ENCODE results near the gene LNX2. TPM values are rescaled to one million over a fixed set of nuclear protein-coding genes. Genes with fewer than 3 reads are reported as not detected.

LNX2 gene
- polyA plus RNA-seq, 1 donor (not counting 4 experiments of a cell fraction or from before 2014, with no cell fraction given): 17.0 TPM

DNA sequence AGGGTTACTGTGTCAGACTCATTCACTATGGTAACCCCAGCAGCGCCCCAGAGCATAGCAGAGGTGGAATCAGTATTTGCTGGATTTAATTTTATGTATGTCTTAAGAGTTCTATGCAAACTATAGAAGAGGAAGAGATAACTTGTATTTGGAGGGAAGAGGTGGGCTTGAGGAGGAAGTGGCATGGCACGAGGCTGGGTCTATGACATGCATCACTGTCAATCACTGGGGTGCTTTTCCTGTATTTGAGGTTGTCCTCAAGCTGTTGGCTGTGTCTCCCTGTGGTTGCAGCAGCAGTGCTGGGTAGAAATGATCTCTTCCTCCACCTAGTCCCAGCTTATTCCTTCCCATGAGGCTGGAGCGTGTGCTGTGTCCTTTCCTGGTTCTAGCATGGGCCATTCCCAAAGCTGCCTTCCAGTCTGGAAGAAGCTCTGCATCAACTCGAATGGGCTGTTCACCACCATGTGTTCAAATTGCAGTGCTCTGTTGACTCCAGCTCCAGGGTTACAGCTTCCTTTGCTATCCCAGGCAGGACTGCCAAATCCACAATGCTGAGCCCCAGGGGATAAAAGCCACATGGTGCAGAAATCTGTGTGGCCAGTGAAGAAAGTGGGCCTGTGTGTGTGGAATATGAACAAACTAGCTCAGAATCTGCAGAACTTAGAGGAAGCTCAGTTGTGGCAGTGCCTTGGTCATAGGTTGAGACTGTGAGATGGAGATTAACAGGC, 96.8 kb downstream of the LNX2 start:
- dilution Hi-C loops (cut with MboI; ENCODE audit: extremely low pct_ligation_motif_present, low sequenced_read_pairs): no loop called here
- DNase-seq (ENCODE audit: low read depth, low spot score) (no peak), FAIRE-seq (no peak)
- Histone ChIP-seq H3K27ac (ENCODE audit: control insufficient read depth, insufficient read depth, low read length) (no peak overlapping the region), H3K79me2 (ENCODE audit: control insufficient read depth, insufficient read depth, low read length) (no peaks in the 10 kb centered on the region), H3K9me3 (ENCODE audit: control insufficient read depth, low read depth, low read length) (peaks cover 1% of the 10 kb centered on the region), H4K20me1 (ENCODE audit: control insufficient read depth, extremely low read depth, insufficient read depth, low read length) (no peaks in the 10 kb centered on the region), H3K4me3 (ENCODE audit: control insufficient read depth in 2 of 3, extremely low read depth in 1 of 3, insufficient read depth in 2 of 3, low read depth in 1 of 3, low read length in 3 of 3) (no peak overlapping the region), H3K4me1 (ENCODE audit: control insufficient read depth, extremely low read depth, insufficient read depth, low read length) (no peaks in the 10 kb centered on the region), H3K36me3 (ENCODE audit: control insufficient read depth in 2 of 2, extremely low read depth in 1 of 2, insufficient read depth in 2 of 2, low read length in 2 of 2) (peaks cover 0 to under 1% of the 10 kb centered on the region in 2 experiments), H2AFZ (ENCODE audit: control insufficient read depth, low read length) (no peak overlapping the region), H3K9ac (ENCODE audit: control insufficient read depth, extremely low read depth, insufficient read depth, low read length) (no peak overlapping the region), H3K4me2 (ENCODE audit: control insufficient read depth, extremely low read depth, insufficient read depth, low read depth, low read length) (no peak overlapping the region), H3K27me3 (ENCODE audit: control insufficient read depth, extremely low read depth, insufficient read depth, low read length) (no peaks in the 10 kb centered on the region), H3K9me1 (ENCODE audit: control insufficient read depth, extremely low read depth, insufficient read depth, low read length) (no peaks in the 10 kb centered on the region)
- no peak for TF ChIP-seq EZH2 (IDR thresholded peaks at IDR 0.05; ENCODE audit: low read length)
- TF ChIP-seq, protein P1, sequence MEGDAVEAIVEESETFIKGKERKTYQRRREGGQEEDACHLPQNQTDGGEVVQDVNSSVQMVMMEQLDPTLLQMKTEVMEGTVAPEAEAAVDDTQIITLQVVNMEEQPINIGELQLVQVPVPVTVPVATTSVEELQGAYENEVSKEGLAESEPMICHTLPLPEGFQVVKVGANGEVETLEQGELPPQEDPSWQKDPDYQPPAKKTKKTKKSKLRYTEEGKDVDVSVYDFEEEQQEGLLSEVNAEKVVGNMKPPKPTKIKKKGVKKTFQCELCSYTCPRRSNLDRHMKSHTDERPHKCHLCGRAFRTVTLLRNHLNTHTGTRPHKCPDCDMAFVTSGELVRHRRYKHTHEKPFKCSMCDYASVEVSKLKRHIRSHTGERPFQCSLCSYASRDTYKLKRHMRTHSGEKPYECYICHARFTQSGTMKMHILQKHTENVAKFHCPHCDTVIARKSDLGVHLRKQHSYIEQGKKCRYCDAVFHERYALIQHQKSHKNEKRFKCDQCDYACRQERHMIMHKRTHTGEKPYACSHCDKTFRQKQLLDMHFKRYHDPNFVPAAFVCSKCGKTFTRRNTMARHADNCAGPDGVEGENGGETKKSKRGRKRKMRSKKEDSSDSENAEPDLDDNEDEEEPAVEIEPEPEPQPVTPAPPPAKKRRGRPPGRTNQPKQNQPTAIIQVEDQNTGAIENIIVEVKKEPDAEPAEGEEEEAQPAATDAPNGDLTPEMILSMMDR (optimal IDR thresholded peaks at IDR 0.05 in 1 of 3, IDR thresholded peaks at IDR 0.05 in 1 of 3, conservative IDR thresholded peaks at IDR 0.05 in 1 of 3; ENCODE audit: extremely low read depth in 1 of 3, insufficient read depth in 2 of 3, low read length in 3 of 3): no peak

DNA sequence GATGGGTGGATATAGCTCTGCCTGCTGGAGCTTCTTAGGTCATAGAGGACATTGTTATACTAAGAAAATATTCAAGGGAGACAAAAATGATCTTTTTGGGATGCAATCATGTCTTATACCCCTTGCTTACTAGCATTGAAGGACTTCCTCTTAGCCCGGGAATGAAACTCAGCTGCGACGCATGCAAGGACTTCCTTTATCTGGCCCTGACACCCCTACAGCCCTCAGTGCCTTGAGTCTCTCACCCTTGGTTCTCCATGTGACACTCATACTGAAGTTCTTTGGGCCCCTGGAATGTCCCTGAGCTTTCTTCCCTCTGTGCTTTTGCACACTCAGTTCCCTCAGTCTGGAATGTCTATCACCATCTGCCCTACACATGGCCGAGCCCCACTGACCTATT, 97.5 kb downstream of the LNX2 start:
- FAIRE-seq (no peak), DNase-seq (ENCODE audit: low read depth, low spot score) (no peak)
- Histone ChIP-seq H3K36me3 (ENCODE audit: control insufficient read depth in 2 of 2, extremely low read depth in 1 of 2, insufficient read depth in 2 of 2, low read length in 2 of 2) (no peaks in the 10 kb centered on the region), H2AFZ (ENCODE audit: control insufficient read depth, low read length) (no peak overlapping the region), H4K20me1 (ENCODE audit: control insufficient read depth, extremely low read depth, insufficient read depth, low read length) (no peaks in the 10 kb centered on the region), H3K9me1 (ENCODE audit: control insufficient read depth, extremely low read depth, insufficient read depth, low read length) (no peaks in the 10 kb centered on the region), H3K4me1 (ENCODE audit: control insufficient read depth, extremely low read depth, insufficient read depth, low read length) (no peaks in the 10 kb centered on the region), H3K79me2 (ENCODE audit: control insufficient read depth, insufficient read depth, low read length) (no peaks in the 10 kb centered on the region), H3K27ac (ENCODE audit: control insufficient read depth, insufficient read depth, low read length) (no peak overlapping the region), H3K27me3 (ENCODE audit: control insufficient read depth, extremely low read depth, insufficient read depth, low read length) (no peaks in the 10 kb centered on the region), H3K4me2 (ENCODE audit: control insufficient read depth, extremely low read depth, insufficient read depth, low read depth, low read length) (no peak overlapping the region), H3K4me3 (ENCODE audit: control insufficient read depth in 2 of 3, extremely low read depth in 1 of 3, insufficient read depth in 2 of 3, low read depth in 1 of 3, low read length in 3 of 3) (no peak overlapping the region), H3K9ac (ENCODE audit: control insufficient read depth, extremely low read depth, insufficient read depth, low read length) (no peak overlapping the region), H3K9me3 (ENCODE audit: control insufficient read depth, low read depth, low read length) (no peaks in the 10 kb centered on the region)
- dilution Hi-C loops (cut with MboI; ENCODE audit: extremely low pct_ligation_motif_present, low sequenced_read_pairs): no loop called here
- TF ChIP-seq EZH2 (IDR thresholded peaks at IDR 0.05; ENCODE audit: low read length): no peak
- TF ChIP-seq, protein P1 (optimal IDR thresholded peaks at IDR 0.05 in 1 of 3, IDR thresholded peaks at IDR 0.05 in 1 of 3, conservative IDR thresholded peaks at IDR 0.05 in 1 of 3; ENCODE audit: extremely low read depth in 1 of 3, insufficient read depth in 2 of 3, low read length in 3 of 3): no peak
